ENCODE results near the gene DNAJC5G. TPM values are rescaled to one million over a fixed set of nuclear protein-coding genes. Genes with fewer than 3 reads are reported as not detected.

The DNAJC5G gene
- total RNA-seq, 5 donors from 2014 or later (not counting 1 experiment from before 2014, with no cell fraction given): not detected

GRCh38 chr2:27322301-27322765, 47.1 kb downstream of the DNAJC5G start:
- Histone ChIP-seq H3K36me3 (ENCODE audit: control insufficient read depth in 2 of 2, extremely low read depth in 1 of 2, insufficient read depth in 1 of 2, low read length in 1 of 2) (peaks cover 4 to 15% of the 10 kb centered on the region in 2 donors), H3K27me3 (replicated peaks in 1 of 2; ENCODE audit: control insufficient read depth in 2 of 2, extremely low read depth in 1 of 2, insufficient read depth in 2 of 2, low read length in 1 of 2) (no peaks in the 10 kb centered on the region), H3K4me1 (ENCODE audit: control insufficient read depth in 1 of 2, extremely low read depth in 1 of 2, insufficient read depth in 2 of 2, low read length in 2 of 2) (peaks cover 10 to 16% of the 10 kb centered on the region in 2 experiments), H3K9me3 (no peaks in the 10 kb centered on the region), H3K27ac (ENCODE audit: low read length) (peak overlapping the region; percentile 93), H3K4me3 (ENCODE audit: control insufficient read depth in 1 of 2, extremely low read depth in 1 of 2, low read length in 1 of 2) (peak overlapping the region; percentile 82 to 87)
- CTCF ChIA-PET: interaction anchor here in 1 of 2 donors (0.6 to 0.9 kb wide), 3 partner anchors 19 to 1245 kb away, joined by 3 to 4 read pairs (median 3); no protein-coding TSS in a partner anchor
- peak overlapping the region; percentile 97 to 99 (median 98) for H3K4me3 Mint-ChIP-seq
- WGBS (ENCODE audit: insufficient coverage): 0% methylated on average over 1 of the region's 10 CpGs
- H3K27me3 Mint-ChIP-seq: no peaks in the 10 kb centered on the region
- POLR2A ChIA-PET: interaction anchor here in 1 of 2 donors (0.5 to 1.0 kb wide), 2 partner anchors 58 to 255 kb away, joined by 3 to 4 read pairs; no protein-coding TSS in a partner anchor
- H3K9me3 Mint-ChIP-seq: no peaks in the 10 kb centered on the region
- H3K4me1 Mint-ChIP-seq: peaks cover 20 to 32% (median 20%) of the 10 kb centered on the region in 3 donors
- H3K36me3 Mint-ChIP-seq: peaks cover 23% of the 10 kb centered on the region
- DNase-seq (peak in 7 of 35 experiments; percentile 6 to 28 (median 8)), ATAC-seq (replicated peaks in 1 of 4) (peak in 2 of 4 experiments; percentile 4 to 10)
- peak overlapping the region; percentile 96 to 97 for H3K27ac Mint-ChIP-seq

GRCh38 chr2:27322766-27323595, 47.7 kb downstream of the DNAJC5G start, which contains the start of gene MPV17:
MPV17 (minus strand) TSS chr2:27323097; CDS start chr2:27322517, 580 bp downstream.
- 1% methylated on average over 23 of the region's 39 CpGs for WGBS (ENCODE audit: insufficient coverage)
- no peaks in the 10 kb centered on the region for H3K9me3 Mint-ChIP-seq
- peak within 1 kb of the TSS; percentile 96 to 97 for H3K27ac Mint-ChIP-seq
- CTCF ChIA-PET: interaction anchor here in 1 of 2 donors (0.6 to 0.9 kb wide), 4 partner anchors 20 to 1244 kb away, joined by 3 to 5 read pairs (median 4); no protein-coding TSS in a partner anchor
- Histone ChIP-seq H3K9me3 (no peaks in the 10 kb centered on the region), H3K36me3 (ENCODE audit: control insufficient read depth in 2 of 2, extremely low read depth in 1 of 2, insufficient read depth in 1 of 2, low read length in 1 of 2) (peaks cover 4 to 18% of the 10 kb centered on the region in 2 donors), H3K4me1 (ENCODE audit: control insufficient read depth in 1 of 2, extremely low read depth in 1 of 2, insufficient read depth in 2 of 2, low read length in 2 of 2) (peaks cover 10 to 16% of the 10 kb centered on the region in 2 experiments), H3K4me3 (ENCODE audit: control insufficient read depth in 1 of 2, extremely low read depth in 1 of 2, low read length in 1 of 2) (peak within 1 kb of the TSS; percentile 82 to 87), H3K27me3 (replicated peaks in 1 of 2; ENCODE audit: control insufficient read depth in 2 of 2, extremely low read depth in 1 of 2, insufficient read depth in 2 of 2, low read length in 1 of 2) (no peaks in the 10 kb centered on the region), H3K27ac (ENCODE audit: low read length) (peak within 1 kb of the TSS; percentile 93)
- POLR2A ChIA-PET: interaction anchor here (0.5 to 1.6 kb wide), 4 partner anchors 20 to 96 kb away, joined by 3 to 4 read pairs (median 4); no protein-coding TSS in a partner anchor
- H3K27me3 Mint-ChIP-seq: no peaks in the 10 kb centered on the region
- H3K4me1 Mint-ChIP-seq: peaks cover 20 to 32% (median 20%) of the 10 kb centered on the region in 3 donors
- DNase-seq (peak; percentile 67 to 91 (median 82)), ATAC-seq (replicated peaks in 1 of 4) (peak; percentile 96 to 99 (median 98))
- peak within 1 kb of the TSS; percentile 97 to 99 (median 98) for H3K4me3 Mint-ChIP-seq
- H3K36me3 Mint-ChIP-seq: peaks cover 24% of the 10 kb centered on the region

GRCh38 chr2:27323596-27324285, 48.5 kb downstream of the DNAJC5G start:
- peak in 3 of 4 experiments; percentile 2 to 7 (median 2) for ATAC-seq (replicated peaks in 1 of 4)
- DNase-seq: no peak
- Mint-ChIP-seq H3K36me3 (peaks cover 31% of the 10 kb centered on the region), H3K4me1 (peaks cover 20 to 32% (median 20%) of the 10 kb centered on the region in 3 donors), H3K4me3 (peak overlapping the region; percentile 97 to 99 (median 98)), H3K9me3 (no peaks in the 10 kb centered on the region), H3K27ac (peak overlapping the region; percentile 96 to 97), H3K27me3 (no peaks in the 10 kb centered on the region)
- Histone ChIP-seq H3K9me3 (no peaks in the 10 kb centered on the region), H3K27ac (ENCODE audit: low read length) (peak overlapping the region; percentile 93), H3K4me3 (ENCODE audit: control insufficient read depth in 1 of 2, extremely low read depth in 1 of 2, low read length in 1 of 2) (peak overlapping the region; percentile 82 to 87), H3K27me3 (replicated peaks in 1 of 2; ENCODE audit: control insufficient read depth in 2 of 2, extremely low read depth in 1 of 2, insufficient read depth in 2 of 2, low read length in 1 of 2) (no peaks in the 10 kb centered on the region), H3K4me1 (ENCODE audit: control insufficient read depth in 1 of 2, extremely low read depth in 1 of 2, insufficient read depth in 2 of 2, low read length in 2 of 2) (peaks cover 10 to 16% of the 10 kb centered on the region in 2 experiments), H3K36me3 (ENCODE audit: control insufficient read depth in 2 of 2, extremely low read depth in 1 of 2, insufficient read depth in 1 of 2, low read length in 1 of 2) (peaks cover 4 to 24% of the 10 kb centered on the region in 2 donors)
- POLR2A ChIA-PET: interaction anchor here (0.5 to 1.6 kb wide), 2 partner anchors 19 to 97 kb away, joined by 3 to 4 read pairs; no protein-coding TSS in a partner anchor
- WGBS (ENCODE audit: insufficient coverage): no CpG with 5 or more reads among the region's 5 CpGs
- CTCF ChIA-PET: interaction anchor here in 1 of 2 donors (0.6 to 0.7 kb wide), 2 partner anchors 21 to 36 kb away, joined by 5 read pairs; no protein-coding TSS in a partner anchor

GRCh38 chr2:27324720-27325119, 49.5 kb downstream of the DNAJC5G start:
- ATAC-seq (replicated peaks in 1 of 4) (no peak), DNase-seq (no peak)
- no peaks in the 10 kb centered on the region for H3K27me3 ChIP-seq (replicated peaks in 1 of 2; ENCODE audit: control insufficient read depth in 2 of 2, extremely low read depth in 1 of 2, insufficient read depth in 2 of 2, low read length in 1 of 2)
- Mint-ChIP-seq H3K4me1 (peaks cover 20 to 32% (median 20%) of the 10 kb centered on the region in 3 donors), H3K27me3 (no peaks in the 10 kb centered on the region), H3K9me3 (no peaks in the 10 kb centered on the region), H3K36me3 (peaks cover 35% of the 10 kb centered on the region), H3K27ac (peak overlapping the region; percentile 4 to 11), H3K4me3 (peak overlapping the region; percentile 6 to 98 (median 57))
- WGBS (ENCODE audit: insufficient coverage): 100% methylated on average over 3 of the region's 5 CpGs
- peaks cover 10 to 16% of the 10 kb centered on the region in 2 experiments for H3K4me1 ChIP-seq (ENCODE audit: control insufficient read depth in 1 of 2, extremely low read depth in 1 of 2, insufficient read depth in 2 of 2, low read length in 2 of 2)
- no peak overlapping the region for H3K27ac ChIP-seq (ENCODE audit: low read length)
- ChIA-PET POLR2A (no interaction called here), CTCF (no interaction called here)
- peaks cover 4 to 33% of the 10 kb centered on the region in 2 donors for H3K36me3 ChIP-seq (ENCODE audit: control insufficient read depth in 2 of 2, extremely low read depth in 1 of 2, insufficient read depth in 1 of 2, low read length in 1 of 2)
- H3K4me3 ChIP-seq (ENCODE audit: control insufficient read depth in 1 of 2, extremely low read depth in 1 of 2, low read length in 1 of 2): no peak overlapping the region
- no peaks in the 10 kb centered on the region for H3K9me3 ChIP-seq

Other genes starting within 250 kb of the DNAJC5G start
- gene TMEM214, start 242.5 kb upstream of the DNAJC5G start, total RNA-seq: 10 to 100 TPM; 37.6 to 84.5 (median 71.6) TPM
- 10 to 100 TPM in 3 of 5 donors, 1 to 10 TPM in 2; 9.5 to 13.3 (median 11.2) TPM for gene AGBL5, start 223.8 kb upstream of the DNAJC5G start, total RNA-seq
- gene OST4, start 203.8 kb upstream of the DNAJC5G start, total RNA-seq: 100 to 1,000 TPM; 217 to 292 (median 236) TPM
- 1 to 10 TPM in 1 of 5 donors, under 1 TPM in 4; 0.28 to 1.1 (median 0.85) TPM for gene EMILIN1, start 196.8 kb upstream of the DNAJC5G start, total RNA-seq
- 1 to 10 TPM; 3.7 to 9.1 (median 6.7) TPM for gene KHK, start 188.7 kb upstream of the DNAJC5G start, total RNA-seq
- 1 to 10 TPM in 1 of 5 donors, under 1 TPM in 3, not detected in 1; 0.21 to 1.1 (median 0.34) TPM for gene CGREF1, start 156.3 kb upstream of the DNAJC5G start, total RNA-seq
- 1 to 10 TPM in 3 of 5 donors, under 1 TPM in 2; 0.66 to 1.4 (median 1.2) TPM for gene ABHD1, start 151.6 kb upstream of the DNAJC5G start, total RNA-seq
- 10 to 100 TPM; 23.3 to 62.2 (median 59.9) TPM for gene PREB, start 140.8 kb upstream of the DNAJC5G start, total RNA-seq
- not detected for gene PRR30, start 136.0 kb upstream of the DNAJC5G start, total RNA-seq
- gene TCF23, start 126.4 kb upstream of the DNAJC5G start, total RNA-seq: not detected
- 100 to 1,000 TPM in 2 of 5 donors, 10 to 100 TPM in 3; 78.9 to 106 (median 96.0) TPM for gene ATRAID, start 63.4 kb upstream of the DNAJC5G start, total RNA-seq
- 100 to 1,000 TPM in 2 of 5 donors, 10 to 100 TPM in 3; 37.5 to 214 (median 43.0) TPM for gene SLC5A6, start 63.2 kb upstream of the DNAJC5G start, total RNA-seq
- 10 to 100 TPM; 38.5 to 78.2 (median 65.4) TPM for gene CAD, start 58.1 kb upstream of the DNAJC5G start, total RNA-seq
- gene SLC30A3, start 12.4 kb upstream of the DNAJC5G start, total RNA-seq: under 1 TPM in 2 of 5 donors, not detected in 3; 0.06 to 0.26 TPM
- gene TRIM54, start 7.0 kb downstream of the DNAJC5G start, total RNA-seq: not detected
- gene UCN, start 33.0 kb downstream of the DNAJC5G start, total RNA-seq: 1 to 10 TPM; 1.8 to 7.8 (median 4.2) TPM
- gene MPV17, start 47.7 kb downstream of the DNAJC5G start, total RNA-seq: 10 to 100 TPM; 64.5 to 99.1 (median 93.6) TPM
- gene GTF3C2, start 81.3 kb downstream of the DNAJC5G start, total RNA-seq: 10 to 100 TPM; 69.8 to 89.9 (median 82.1) TPM
- gene EIF2B4, start 94.9 kb downstream of the DNAJC5G start, total RNA-seq: 10 to 100 TPM; 35.6 to 50.3 (median 40.5) TPM
- gene SNX17, start 95.2 kb downstream of the DNAJC5G start, total RNA-seq: 100 to 1,000 TPM in 3 of 5 donors, 10 to 100 TPM in 2; 77.9 to 130 (median 121) TPM
- gene ZNF513, start 105.3 kb downstream of the DNAJC5G start, total RNA-seq: 10 to 100 TPM; 20.6 to 27.0 (median 21.9) TPM
- 10 to 100 TPM; 40.9 to 65.9 (median 62.4) TPM for gene PPM1G, start 134.2 kb downstream of the DNAJC5G start, total RNA-seq
- gene NRBP1, start 153.2 kb downstream of the DNAJC5G start, total RNA-seq: 100 to 1,000 TPM in 4 of 5 donors, 10 to 100 TPM in 1; 99.1 to 187 (median 109) TPM
- 10 to 100 TPM; 12.3 to 21.1 (median 19.7) TPM for gene KRTCAP3, start 166.9 kb downstream of the DNAJC5G start, total RNA-seq
- 10 to 100 TPM; 14.6 to 25.3 (median 17.3) TPM for gene IFT172, start 214.3 kb downstream of the DNAJC5G start, total RNA-seq
- under 1 TPM; 0.13 to 0.98 (median 0.50) TPM for gene FNDC4, start 219.8 kb downstream of the DNAJC5G start, total RNA-seq
- under 1 TPM in 2 of 5 donors, not detected in 3; 0.23 to 0.28 TPM for gene GCKR, start 221.4 kb downstream of the DNAJC5G start, total RNA-seq

All from T-cell (primary cell).